ENCODE measurements around the gene NUAK1.

DNA sequence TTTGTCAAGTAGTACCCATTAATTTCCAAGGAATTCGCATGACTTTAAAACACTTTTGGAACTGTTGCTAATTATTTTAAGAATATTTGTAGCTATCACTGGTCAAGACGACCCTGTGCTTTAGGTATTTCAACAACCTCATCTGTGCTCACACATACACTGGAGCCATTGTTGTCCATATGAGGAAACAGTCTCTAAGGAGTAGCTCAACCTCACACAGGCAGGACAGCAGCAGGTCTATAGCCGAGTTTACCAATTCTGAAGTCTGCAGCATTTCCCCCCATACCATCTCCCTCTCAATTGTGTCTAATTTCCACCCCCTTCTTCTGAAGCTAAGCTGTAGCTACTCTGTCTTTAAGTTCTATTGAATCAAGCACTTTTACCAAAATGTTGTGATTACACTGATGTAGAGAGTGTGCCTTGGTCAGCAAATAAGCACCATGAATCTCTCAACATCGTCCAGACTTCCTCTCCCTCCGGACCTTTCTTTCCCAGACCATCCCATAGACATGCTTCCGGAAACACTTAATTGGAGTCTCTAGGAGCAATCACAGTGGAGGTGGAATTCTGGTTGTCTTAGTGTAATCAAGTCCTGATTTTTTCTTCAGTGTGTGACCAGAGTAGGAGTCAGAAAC, 48.5 kb upstream of the NUAK1 start:
- TF ChIP-seq, protein P1, sequence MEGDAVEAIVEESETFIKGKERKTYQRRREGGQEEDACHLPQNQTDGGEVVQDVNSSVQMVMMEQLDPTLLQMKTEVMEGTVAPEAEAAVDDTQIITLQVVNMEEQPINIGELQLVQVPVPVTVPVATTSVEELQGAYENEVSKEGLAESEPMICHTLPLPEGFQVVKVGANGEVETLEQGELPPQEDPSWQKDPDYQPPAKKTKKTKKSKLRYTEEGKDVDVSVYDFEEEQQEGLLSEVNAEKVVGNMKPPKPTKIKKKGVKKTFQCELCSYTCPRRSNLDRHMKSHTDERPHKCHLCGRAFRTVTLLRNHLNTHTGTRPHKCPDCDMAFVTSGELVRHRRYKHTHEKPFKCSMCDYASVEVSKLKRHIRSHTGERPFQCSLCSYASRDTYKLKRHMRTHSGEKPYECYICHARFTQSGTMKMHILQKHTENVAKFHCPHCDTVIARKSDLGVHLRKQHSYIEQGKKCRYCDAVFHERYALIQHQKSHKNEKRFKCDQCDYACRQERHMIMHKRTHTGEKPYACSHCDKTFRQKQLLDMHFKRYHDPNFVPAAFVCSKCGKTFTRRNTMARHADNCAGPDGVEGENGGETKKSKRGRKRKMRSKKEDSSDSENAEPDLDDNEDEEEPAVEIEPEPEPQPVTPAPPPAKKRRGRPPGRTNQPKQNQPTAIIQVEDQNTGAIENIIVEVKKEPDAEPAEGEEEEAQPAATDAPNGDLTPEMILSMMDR (IDR thresholded peaks at IDR 0.05): no peak
- no peak for TF ChIP-seq POLR2A (IDR thresholded peaks at IDR 0.05)
